Endometrial microvascular endothelial cells (primary cell): ENCODE data around the gene C1QTNF3. TPM values are rescaled to one million over a fixed set of nuclear protein-coding genes. Genes with fewer than 3 reads are reported as not detected.

Experiments used
- in situ Hi-C: cut with HindIII; loops from 2 replicates; pipeline ENCODE4 v1.10.0; 2017; ENCODE audit warnings: low sequenced_read_pairs, low pct_unique_long_range_greater_than_20kb; ENCODE audit errors: inconsistent ontology term
- total RNA-seq: library from RNA; depleted of rRNA; stranded (reverse); fragments of >200 nt; gene quantifications from one replicate; pipeline ENCODE4 v1.2.3, GENCODE V29; 2015; ENCODE audit errors: inconsistent ontology term

Gene C1QTNF3
- total RNA-seq, 1 donor from 2014 or later: 7.0 TPM

DNA sequence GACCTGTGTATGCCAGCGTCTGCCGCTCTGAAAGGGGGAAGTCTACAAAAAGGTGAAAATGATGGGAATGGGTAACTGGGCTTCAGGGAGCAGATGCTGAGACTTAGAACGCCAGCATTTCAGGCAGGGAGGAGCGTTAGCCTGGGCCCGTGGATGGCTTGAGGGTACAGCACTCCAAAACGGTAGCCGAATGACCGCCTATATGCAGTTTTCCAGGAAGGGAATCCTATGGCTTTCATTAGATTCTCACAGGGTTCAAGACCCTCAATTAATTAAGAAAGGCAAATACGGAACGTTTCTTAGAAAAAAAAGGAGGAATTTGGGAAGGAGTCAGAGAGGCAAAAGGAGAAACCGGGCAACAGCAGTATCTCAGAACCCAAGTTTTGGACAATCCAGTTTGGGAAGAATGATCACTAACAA lies 35.8 kb downstream of the C1QTNF3 start:
- in situ Hi-C loops: no loop called here

DNA sequence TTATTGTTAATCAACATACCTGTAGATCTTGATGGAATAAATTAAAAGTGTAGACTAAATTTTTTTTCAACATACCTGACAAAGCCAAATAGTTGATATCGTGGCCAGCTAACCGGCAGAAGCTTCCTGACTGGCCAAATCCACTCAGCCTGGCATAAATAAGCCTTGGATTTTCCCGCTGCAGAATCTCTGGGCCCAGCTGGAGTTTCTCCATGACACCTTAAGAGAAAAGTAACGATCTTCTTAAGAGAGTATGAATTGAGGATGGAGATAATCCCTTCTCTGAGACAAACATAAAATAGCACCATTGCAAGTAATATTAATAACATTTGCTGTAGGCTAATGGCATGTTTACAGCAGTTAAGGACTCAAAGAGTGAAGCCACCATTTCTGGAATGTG lies 37.3 kb downstream of the C1QTNF3 start:
- in situ Hi-C loops: no loop called here

DNA sequence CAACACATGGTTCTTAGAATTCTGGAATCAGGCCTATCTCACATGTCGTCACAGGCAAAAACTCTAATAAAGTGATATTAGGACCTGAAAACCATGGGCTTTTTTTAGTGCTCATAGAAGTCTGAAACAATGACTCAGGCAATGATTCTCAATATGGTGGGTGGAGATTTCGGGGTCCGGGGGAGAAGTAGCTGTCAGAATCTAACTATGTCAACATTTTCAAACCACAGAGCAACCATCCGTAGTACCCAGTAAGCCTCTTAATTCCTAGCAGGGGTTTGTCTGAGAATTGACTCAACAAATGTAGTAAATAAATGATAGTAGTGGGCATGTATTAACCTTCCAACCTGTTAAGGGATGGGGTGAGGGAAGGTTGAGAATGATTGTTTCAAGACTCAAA lies 37.8 kb downstream of the C1QTNF3 start:
- in situ Hi-C loops: no loop called here

DNA sequence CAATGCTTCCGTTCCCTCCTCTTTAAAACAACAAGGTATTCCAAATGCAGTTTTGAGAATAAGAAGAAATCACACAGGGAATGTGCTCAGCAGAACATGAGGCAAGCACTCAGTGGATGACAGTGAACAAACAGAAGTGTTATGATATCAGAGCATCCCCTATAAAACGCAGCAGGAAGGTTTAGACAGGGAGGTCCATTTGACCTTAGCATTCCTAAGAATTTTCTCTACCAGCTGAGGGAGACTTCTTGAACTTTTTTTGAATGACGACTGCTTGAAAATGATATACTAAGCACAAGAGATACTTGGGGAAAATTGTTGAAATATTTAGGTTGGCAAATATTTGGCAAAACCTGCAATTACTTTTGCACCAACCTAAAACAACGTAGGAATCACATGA lies 39.1 kb downstream of the C1QTNF3 start:
- in situ Hi-C loops: no loop called here

DNA sequence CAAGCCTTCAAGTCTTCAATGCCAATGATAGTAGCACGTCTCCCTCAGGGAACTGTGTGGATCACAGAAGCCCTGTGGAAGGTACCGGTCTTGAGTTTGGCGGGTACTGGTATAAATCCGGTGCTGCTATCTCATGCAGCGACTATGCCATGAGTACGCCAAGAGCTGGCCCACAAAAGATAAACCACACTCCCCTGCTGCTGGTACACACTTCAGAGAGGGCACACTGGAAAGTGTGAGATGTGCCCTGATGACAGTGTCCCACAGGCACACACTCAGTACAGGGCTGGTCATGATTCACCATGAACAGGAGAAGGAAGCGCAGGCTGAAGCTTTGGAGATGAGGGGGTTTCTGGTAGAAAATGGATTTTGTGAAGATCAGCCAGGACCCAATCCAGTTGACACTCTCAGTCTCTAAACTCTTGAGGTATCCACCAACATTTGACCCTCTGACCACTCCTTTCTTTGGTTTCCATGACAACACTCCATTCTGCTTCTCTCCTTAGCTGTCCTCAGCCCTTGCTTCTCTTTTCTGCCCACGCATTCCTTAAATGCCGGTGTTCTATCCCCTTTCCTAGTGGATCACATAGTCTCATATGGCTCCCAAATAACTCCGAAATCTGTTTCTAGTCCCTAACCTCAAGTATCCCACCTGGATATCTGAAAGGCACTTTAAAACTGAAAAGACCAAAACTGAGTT lies 40.2 kb downstream of the C1QTNF3 start:
- in situ Hi-C loops: no loop called here

DNA sequence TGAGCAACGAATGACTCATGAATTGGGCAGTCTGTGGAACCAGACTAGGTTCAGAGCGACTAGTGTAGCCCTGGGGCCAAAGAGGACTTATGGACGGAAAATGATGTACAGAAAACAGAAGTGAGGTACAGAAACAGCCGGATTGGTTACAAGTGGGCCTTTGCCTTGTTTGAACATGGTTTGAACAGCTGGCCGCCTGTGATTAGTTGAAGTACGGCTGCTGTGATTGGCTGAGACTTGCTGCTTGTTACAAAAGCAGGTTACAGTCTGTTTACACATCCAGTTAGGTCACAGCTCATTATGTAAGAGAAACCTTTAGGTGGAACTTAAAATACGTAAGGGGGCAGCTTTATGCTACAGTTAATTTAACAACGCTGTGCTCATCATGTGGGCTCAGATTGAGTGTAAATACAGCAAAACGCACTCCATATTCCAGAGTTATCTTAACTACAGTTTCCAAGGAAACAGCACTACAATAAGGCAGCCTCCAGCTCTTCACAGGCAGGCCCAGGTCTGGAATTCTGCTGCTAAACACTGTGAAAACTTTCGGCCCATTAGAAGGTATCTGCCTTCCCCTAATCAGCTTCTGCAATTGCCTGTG lies 41.7 kb downstream of the C1QTNF3 start:
- in situ Hi-C loops: no loop called here

DNA sequence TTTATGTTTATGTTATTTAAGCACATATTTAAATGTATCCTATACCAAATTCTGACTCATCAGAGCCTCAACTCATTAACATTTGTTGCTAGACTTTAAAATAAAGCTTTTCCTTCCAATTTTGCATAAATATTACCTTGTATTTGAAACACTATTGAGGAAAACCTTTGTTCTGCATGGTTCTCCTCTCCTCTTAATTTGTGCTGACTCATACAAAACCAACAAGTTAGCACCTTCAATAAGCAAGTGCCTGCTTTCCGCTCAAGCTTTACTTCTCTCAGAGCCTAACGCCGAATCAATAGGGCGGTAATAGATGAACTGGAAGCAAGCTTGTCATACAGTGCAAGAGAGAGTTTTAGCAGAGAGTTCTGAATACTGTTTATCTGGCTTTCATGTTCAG lies 43.0 kb downstream of the C1QTNF3 start:
- in situ Hi-C loops: no loop called here

DNA sequence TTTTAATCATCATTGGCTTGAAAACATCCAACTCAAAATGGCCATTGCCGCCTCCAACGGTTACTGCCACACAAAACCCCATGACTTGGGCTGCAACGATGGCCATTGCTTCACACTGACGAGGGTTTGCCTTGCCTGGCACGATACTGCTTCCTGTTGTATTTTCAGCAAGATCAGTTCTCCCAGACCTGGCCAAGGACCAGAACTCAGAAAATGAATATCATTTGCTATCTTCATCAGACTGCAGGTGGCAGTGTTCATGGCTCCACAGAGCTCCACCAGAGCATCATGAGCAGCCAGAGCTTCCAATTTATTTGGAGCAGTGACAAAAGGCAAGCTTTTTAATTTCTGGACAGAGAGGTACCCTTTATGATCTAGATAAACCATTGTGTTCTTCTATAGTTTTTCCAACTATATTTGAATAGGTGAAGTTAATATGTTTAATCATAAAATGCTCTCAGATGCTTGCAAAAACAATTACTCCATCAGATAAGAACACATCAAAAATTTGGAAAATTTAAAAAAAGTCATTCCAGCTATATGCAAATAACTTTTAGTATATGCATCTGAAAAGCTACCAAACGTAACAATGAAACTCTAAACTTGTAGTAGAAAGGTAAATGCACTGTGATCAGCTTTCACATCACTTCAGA lies 45.6 kb downstream of the C1QTNF3 start:
- in situ Hi-C loops: no loop called here

DNA sequence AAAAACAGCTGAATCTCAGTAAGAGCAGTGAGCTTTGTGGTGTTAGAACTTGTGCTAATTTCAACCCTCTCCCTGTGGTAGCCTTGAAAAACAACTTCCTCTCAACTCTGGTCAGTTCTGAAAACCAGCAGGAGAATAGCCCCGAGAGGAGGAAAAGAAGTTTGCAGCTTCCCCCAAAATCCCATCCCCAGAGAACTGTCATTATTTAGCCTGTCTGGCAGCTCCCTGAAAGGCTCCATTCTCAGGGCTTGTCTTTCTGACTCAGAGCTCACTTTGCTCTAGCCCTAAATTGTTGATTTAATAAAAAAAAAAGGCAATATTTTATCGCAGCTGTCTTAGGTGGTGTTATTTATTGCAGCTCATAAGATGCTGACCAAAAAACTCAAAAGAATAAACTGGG lies 47.1 kb downstream of the C1QTNF3 start:
- in situ Hi-C loops: no loop called here

DNA sequence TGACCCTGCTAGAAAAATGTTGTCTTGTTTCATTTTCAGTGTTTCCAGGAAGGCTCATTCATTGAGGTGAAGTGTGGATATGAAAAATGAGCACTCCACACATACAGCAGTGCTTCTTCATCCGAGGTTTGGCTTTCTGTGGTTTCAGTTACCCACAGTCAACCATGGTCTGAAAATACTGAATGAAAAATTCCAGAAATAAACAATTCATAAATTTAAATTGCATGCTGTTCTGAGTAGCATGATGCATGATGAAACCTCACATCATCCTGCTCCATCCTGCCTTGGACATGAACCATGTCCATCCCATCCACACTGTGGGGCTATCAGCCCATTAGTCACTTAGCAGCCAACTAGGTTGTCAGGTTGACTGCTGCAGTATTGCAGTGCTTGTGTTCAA lies 48.2 kb downstream of the C1QTNF3 start:
- in situ Hi-C loops: no loop called here

DNA sequence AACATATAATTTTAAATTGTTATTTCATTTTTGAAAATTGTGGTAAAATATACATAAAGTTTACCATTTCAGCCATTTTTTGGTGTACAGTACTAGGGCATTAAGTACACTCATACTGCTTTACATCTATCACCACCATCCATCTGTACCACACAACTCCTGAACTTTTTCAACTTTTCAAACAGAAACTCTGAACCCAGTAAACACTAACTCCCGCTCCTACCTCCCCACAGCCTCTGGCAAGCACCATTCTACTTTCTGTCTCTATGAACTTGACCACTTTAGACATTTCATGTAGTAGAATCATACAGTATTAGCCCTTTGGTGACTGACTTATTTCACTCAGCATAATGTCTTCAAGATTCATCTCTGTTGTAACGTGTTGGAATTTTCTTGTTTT lies 50.1 kb downstream of the C1QTNF3 start:
- in situ Hi-C loops: no loop called here

DNA sequence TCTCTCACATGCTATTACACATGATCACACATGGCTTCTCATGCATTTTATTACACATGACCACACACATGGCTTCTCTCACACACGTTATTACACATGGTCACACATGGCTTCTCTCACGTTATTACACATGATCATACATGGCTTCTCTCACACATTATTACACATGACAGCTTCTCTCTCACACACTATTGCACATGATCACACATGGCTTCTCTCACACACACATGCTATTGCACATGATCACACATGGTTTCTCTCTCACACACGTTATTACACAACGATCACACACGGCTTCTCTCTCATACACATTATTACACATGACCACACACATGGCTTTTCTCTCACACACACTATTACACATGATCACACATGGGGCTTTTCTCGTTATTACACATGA lies 57.6 kb downstream of the C1QTNF3 start:
- in situ Hi-C loops: no loop called here

DNA sequence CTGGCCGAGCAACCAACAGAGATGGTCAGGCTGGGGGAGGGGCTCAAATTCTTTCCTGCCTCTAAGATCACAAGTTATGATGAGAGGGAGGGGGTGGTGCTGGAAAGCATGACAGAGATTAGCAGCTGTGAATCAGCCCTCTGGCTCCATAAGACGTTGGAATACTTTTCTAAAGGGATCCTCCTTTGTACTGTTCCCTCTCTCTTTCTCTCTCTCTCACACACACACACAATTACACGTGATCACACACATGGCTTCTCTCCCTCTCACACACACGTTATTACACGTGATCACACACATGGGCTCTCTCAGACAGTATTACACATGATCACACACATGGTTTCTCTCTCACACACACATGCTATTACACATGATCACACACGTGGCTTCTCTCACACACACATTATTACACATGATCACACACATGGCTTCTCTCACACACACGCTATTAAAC lies 58.3 kb downstream of the C1QTNF3 start, which contains the start of gene SLC45A2:
Gene SLC45A2, minus strand, starts transcription at position 23 of the 454 bp plus-strand sequence. CDS start 110 bp downstream, outside the sequence.
- in situ Hi-C loops: no loop called here

DNA sequence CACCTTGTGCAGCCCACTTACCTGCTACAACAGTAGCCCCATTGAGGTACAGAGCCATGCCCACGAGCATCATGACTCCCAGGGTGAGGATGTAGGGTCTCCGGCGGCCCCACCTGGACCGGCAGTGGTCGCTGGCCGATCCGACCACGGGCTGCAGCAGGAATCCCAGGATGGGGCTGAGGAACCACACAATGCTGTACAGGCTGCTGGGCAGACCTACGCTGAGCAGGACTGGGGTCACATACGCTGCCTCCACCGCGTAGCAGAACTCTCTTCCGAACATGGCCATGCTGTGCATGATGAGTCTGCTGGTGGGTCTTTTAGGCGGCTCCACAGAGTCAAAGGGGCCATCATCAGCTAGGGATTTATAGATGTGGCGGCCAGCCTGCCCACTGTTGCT lies 58.8 kb downstream of the C1QTNF3 start:
- in situ Hi-C loops: no loop called here

DNA sequence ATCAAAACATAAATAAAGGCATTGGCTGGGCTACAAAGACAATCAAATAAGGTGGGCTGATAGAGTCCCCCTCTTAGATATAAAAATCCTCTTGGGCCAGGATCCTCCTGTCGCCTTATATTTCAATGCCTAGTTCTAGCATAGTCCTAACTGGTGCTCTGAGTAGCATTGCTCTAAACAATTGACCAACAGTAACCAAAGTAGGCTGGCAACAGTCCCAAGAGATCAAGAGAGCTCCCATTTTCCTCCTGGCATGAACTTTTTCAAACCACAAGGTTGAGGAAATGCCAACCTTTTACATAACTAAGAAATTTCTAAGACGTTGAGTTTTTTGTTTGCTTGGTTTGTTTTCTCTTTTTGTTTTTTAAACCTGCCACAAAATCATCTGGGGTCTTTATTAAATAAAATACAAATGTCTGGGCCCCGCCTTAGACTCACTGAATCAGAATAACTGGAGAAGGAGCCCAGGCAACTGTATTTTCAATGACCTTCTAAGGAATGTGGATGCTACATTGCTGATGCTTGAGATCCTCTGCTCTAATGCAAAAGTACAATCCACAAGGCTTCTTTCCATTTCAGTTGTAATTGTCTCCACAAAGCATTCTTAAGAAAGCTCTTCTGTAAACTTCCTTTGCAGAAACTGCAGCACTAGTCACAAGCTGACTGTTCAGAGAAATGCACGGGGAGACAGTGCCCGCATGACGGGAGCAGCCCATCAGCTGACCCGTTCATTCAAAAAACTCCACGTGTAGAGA lies 61.4 kb downstream of the C1QTNF3 start:
- in situ Hi-C loops: no loop called here

DNA sequence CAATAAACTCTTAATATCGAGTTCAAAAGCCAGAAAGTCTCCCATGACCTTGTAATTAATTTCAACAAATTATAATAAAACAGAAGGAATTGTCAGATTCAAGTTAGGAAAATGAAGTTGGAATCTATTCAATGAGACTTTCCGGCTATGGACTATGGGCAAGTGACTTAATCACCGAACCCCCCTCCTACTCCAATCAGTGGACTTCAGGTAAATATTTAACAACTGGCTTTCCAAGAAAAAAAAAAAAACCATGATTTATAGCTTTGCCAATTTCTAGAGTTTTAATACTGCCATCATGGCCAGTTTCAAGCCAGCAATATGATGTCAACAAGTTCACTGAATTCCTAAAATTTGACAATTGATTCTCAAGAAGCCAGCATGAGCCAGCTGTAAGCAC lies 63.0 kb downstream of the C1QTNF3 start:
- in situ Hi-C loops: no loop called here

DNA sequence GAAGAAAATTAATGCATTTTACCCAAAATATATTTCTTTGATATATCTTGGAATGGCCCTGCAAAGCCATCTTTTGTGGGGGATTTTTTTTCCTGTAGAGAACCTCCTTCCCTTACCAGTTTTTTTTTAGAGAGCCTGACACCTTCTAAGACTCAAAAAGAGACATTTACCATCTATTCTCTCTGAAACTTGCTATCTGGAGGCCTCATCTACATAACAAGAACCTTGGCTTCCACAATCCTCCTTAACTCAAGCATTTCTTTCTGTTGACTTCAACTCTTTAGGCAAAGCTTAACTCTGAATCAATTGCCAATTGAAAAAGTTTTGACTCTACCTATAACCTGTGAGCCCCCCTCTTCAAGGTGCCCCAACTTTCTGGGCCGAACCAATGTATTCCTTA lies 64.7 kb downstream of the C1QTNF3 start:
- in situ Hi-C loops: no loop called here

DNA sequence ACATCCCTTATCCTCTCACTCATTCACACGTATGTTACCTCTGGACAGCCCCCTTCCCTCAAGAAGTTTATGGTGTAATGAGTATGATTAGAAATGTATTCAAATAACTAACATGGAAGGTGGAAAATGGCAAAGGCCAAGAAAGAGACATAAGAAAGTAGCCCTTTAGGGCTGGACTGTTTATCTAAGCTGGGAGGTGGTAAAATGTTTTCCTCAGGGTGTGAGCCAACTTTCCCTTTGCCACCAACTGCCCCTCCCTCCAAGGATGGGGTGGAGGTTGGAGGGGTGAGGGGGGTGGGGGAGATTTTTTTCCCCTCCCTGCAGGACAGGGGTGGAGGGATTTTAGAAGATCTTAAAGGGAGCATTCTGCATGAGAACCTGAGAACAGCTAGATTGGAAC lies 66.7 kb downstream of the C1QTNF3 start:
- in situ Hi-C loops: no loop called here

DNA sequence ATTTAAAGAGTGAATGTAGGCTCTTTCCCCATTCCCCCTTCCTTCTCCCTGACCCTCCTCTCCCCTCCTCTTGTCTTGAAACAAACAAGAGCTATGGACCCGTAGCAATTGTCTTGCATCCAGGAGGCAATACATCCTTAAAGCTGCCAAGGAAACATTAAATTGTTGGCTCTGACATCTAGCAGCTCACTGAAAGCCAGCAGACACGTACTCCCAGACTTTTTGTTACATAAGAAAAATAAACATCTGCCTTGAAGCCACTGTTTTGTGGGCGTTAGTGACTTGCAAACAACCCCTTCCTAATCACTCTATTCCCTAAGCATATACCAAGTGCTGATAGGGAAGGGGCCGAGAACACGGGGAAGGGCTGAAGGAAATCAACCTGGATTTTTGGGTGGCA lies 67.2 kb downstream of the C1QTNF3 start:
- in situ Hi-C loops: no loop called here

DNA sequence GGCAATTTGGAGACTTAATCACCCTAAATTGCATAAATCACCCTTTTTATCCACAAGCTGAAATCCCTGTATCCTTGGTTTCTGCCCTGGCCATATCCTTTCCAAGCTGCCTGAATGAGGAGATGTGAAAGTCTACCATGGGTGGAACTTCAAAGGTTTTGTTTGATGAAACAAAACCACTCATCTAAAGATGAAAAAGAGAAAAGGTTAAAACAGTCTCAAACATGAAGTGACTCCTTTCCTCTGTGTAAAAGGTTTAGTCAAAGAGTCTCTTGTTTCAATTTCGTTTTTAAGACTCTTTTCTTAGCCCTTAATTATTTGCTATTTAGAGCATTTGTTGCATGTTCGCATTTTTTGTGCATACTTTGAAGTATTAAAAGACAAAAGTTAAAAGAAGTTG lies 69.7 kb downstream of the C1QTNF3 start:
- in situ Hi-C loops: no loop called here
